CD1c-positive myeloid dendritic cell (primary cell): ENCODE data around the gene KRTAP10-4.
"Not testable (repeated sequence)": the region's sequence is repeated elsewhere in the genome, so short reads cannot be mapped to it uniquely, and the experiment has no call there.

Experiments used
- DNase-seq: peaks from one replicate; pipeline ENCODE4 v3.0.0-alpha.2; 2016; ENCODE audit errors: extremely low spot score

KRTAP10-4 gene

GRCh38 chr21:44599264-44600029 lies 25.9 kb downstream of the KRTAP10-4 start:
- no peak for DNase-seq

DNA sequence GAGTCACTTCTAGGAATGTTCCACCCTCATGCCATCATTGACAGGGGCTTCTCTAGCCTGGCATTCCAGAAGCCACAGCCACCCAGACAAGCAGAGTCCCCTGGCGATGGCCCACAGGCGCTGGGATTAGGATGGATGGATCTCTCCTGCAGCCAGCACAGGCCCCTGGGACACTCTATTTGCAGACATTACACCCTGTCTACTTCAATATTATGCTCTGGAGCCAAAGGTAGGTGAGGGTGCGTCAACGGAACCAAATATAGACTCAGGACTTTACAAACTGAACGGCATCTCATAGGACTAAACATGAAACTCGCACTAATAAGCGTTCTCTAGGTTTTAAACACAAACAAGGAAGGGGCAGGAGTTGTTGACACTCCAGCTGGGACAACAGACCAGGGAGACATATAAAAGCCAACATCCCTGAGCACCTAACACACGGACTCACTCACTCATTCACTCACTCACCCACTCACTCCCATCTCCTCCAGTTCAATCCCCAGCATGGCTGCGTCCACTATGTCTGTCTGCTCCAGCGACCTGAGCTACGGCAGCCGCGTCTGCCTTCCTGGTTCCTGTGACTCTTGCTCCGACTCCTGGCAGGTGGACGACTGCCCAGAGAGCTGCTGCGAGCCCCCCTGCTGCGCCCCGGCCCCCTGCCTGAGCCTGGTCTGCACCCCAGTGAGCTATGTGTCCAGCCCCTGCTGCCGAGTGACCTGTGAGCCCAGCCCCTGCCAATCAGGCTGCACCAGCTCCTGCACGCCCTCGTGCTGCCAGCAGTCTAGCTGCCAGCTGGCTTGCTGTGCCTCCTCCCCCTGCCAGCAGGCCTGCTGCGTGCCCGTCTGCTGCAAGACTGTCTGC lies 26.8 kb downstream of the KRTAP10-4 start, which contains the start of gene KRTAP10-7:
Gene KRTAP10-7 (plus strand): TSS at position 480 of the 861 bp plus-strand sequence. CDS start 25 bp downstream, at position 505.
- DNase-seq, result not testable (repeated sequence)

DNA sequence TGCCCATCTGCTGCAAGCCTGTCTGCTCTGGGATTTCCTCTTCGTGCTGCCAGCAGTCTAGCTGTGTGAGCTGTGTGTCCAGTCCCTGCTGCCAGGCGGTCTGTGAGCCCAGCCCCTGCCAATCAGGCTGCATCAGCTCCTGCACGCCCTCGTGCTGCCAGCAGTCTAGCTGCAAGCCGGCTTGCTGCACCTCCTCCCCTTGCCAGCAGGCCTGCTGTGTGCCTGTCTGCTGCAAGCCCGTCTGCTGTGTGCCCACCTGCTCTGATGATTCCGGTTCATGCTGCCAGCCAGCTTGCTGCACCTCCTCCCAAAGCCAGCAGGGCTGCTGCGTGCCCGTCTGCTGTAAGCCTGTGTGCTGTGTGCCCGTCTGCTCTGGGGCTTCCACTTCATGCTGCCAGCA lies 27.6 kb downstream of the KRTAP10-4 start:
- DNase-seq, result not testable (repeated sequence)

DNA sequence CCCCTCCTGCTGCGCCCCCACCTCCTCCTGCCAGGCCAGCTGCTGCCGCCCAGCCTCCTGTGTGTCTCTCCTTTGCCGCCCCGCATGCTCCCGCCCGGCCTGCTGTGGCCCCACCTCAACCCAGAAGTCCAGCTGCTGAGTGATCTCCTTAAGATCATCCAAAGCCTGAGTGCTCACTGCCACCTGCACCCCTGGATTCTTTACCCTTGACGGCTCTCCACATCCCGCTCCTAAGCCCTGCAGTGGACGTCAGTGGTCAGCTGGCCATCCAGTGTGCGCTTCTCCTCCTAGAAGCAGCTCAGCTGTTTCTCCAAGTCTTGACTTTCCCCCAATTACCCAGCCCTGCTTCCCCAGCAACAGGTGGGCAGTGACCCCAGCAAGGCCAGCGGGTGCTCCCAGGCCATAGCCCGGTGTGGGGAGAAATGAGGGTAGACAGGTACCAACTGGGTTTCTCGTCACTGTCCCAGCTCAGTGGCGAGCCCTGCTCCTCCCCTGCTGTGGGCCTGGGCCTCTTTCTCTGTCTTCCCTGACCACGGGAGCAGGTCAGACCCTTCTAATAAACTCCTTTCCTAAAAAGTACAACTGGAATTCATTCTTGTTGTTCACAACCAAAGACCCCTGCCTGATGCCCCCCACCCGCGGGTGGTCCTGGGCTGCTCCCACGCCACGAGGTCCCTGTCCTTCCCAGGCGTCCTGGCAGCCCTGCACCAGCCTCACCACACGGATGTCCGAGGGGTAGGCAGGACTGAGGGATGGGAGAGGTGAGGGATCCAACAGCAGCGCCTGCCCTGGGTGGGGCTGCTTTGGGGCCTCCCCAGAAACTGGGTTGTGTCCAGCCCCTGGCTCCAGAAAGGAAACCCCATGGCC lies 28.3 kb downstream of the KRTAP10-4 start:
- no peak for DNase-seq

GRCh38 chr21:44602463-44602850 lies 28.9 kb downstream of the KRTAP10-4 start:
- no peak for DNase-seq

DNA sequence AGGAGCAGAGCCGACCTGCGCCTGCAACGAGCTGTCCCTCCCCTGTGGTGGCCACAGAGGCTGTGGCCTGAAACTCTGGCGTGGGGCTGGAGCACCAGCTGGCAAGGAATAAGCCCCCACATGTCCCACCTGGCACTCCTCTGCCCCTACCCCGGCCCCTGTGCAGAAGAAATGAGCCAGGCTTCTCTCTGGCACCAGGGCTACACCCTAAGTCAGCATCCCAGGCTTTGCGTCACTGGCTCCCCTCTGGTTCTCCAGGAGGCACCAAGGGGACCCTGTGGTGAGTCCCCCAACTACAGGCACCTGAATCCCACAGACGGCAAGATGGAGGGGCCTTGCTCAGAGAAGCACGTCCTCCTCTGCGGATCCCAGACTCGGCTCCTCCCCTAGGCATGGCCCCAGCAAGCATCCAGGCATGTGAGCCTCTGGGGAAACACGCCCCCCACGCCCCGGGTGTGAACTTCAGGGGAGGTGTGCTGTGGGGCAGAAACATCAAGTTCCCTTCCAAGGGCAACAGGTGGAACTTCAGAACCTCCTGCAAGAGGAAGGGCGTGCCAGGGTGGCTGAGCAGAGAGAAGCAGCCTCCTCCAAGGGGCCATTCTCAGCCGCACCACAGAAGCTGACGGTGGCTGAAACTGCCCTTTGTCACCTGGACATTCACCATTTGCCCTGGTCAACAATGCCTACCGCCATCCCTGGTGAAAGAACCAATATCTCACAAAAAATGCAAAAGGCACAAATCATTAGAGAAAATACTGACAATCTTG lies 29.8 kb downstream of the KRTAP10-4 start:
- no peak for DNase-seq

DNA sequence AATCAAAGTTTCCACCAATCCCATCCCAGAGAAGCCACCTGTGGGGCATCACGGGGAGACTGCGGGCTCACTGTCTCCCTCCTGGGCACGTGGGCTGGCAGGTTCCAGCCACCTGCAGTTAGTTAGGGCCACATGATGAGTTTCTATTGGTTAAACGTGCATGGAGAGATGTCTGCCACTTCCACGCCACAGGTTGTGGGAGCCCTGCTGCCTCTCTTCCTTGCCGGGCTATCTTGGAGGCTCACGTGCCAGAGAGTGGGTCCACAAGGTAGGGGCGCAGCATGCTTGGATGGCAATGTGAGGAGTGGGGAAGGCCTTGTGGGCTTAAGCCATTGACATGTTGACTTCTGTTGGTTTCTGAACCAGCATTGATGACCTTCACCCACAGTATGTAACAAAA lies 30.4 kb downstream of the KRTAP10-4 start:
- DNase-seq, result no peak

DNA sequence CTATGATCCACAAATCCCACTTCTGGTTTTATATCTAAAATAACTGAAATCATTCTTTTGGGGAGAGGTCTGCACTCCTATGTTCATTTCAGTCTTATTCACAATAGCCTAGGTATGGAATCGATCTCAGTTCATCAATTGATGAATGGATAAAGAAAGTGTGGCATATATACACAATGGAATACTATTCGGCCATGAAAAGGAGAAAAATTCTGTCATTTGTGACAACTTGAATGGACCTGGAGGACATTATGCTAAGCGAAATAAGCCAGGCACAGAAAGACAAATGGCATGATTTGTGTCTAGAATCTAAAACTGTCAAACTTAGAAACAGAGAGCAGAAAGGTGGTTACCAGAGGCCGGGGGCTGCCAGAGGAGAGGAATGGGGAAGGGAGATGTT lies 33.0 kb downstream of the KRTAP10-4 start:
- no peak for DNase-seq

GRCh38 chr21:44609193-44609592 lies 35.7 kb downstream of the KRTAP10-4 start:
- no peak for DNase-seq

GRCh38 chr21:44610157-44610843 lies 36.8 kb downstream of the KRTAP10-4 start:
- DNase-seq, result not testable (repeated sequence)

DNA sequence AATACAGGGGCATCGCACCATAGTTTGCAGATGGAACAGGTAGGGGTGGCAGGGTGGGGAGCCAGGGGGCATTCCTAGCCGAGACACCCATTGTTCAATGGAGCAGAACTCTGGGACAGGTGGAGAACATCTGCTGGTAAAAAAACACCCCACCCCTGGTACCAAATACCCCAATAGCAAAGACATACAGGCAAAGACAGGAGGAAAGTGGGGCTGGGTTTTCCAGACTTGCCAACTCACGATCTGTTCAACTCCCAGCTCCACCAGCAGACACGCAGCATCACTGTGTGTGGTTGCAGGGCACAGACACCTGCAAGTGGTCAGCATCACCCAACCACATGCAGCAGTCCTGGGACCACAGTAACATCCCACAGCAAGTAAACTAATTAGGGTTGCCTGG lies 38.0 kb downstream of the KRTAP10-4 start:
- no peak for DNase-seq

- DNase-seq, result no peak
Measured at GRCh38 chr21:44612029-44612486, 38.5 kb downstream of the KRTAP10-4 start, which contains the start of gene KRTAP10-8. TSS of gene KRTAP10-8 (plus strand) at chr21:44612079. CDS start at chr21:44612101, 22 bp downstream.

GRCh38 chr21:44612669-44613229 lies 39.2 kb downstream of the KRTAP10-4 start:
- DNase-seq, result no peak

- DNase-seq, result no peak
Measured at GRCh38 chr21:44613386-44614155, 40.0 kb downstream of the KRTAP10-4 start.

DNA sequence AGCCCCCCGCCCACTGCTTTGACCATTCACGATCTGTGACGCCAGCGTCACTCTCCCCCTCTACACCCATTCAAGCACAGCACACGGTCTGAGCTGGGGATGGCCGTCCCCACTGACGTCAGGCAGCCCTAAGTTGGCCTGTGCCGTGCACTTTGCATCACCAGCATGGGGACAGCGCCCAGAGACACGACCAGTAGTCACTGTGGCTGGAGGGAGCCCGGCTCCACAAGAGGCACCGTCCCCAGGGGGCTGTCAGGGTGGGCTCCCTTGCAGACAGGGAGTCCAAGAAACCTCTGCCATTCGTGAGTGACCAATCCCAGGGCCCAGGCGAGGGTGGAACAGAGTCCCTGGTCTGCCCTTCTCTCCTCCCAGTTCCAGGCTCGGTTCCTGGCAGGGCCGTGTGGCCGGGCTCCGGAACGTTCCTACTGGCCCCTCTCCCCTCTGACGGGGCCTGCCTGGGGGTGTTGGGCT lies 40.7 kb downstream of the KRTAP10-4 start:
- no peak for DNase-seq

- DNase-seq, result no peak
Measured at GRCh38 chr21:44614961-44615391, 41.4 kb downstream of the KRTAP10-4 start.

- no peak for DNase-seq
Measured at GRCh38 chr21:44615466-44615865, 41.9 kb downstream of the KRTAP10-4 start.

- no peak for DNase-seq
Measured at GRCh38 chr21:44615911-44616590, 42.5 kb downstream of the KRTAP10-4 start.
